OCI-M2 (cell line): ENCODE results near the gene PLEKHM1.
"Not testable (repeated sequence)": the region's sequence is repeated elsewhere in the genome, so short reads cannot be mapped to it uniquely, and the experiment has no call there.

Experiments used
- DNase-seq: peaks from one replicate; lab custom pipeline; 2025; ENCODE audit not compliant: unreplicated experiment; lab: John Stamatoyannopoulos, UW

Gene PLEKHM1

DNA sequence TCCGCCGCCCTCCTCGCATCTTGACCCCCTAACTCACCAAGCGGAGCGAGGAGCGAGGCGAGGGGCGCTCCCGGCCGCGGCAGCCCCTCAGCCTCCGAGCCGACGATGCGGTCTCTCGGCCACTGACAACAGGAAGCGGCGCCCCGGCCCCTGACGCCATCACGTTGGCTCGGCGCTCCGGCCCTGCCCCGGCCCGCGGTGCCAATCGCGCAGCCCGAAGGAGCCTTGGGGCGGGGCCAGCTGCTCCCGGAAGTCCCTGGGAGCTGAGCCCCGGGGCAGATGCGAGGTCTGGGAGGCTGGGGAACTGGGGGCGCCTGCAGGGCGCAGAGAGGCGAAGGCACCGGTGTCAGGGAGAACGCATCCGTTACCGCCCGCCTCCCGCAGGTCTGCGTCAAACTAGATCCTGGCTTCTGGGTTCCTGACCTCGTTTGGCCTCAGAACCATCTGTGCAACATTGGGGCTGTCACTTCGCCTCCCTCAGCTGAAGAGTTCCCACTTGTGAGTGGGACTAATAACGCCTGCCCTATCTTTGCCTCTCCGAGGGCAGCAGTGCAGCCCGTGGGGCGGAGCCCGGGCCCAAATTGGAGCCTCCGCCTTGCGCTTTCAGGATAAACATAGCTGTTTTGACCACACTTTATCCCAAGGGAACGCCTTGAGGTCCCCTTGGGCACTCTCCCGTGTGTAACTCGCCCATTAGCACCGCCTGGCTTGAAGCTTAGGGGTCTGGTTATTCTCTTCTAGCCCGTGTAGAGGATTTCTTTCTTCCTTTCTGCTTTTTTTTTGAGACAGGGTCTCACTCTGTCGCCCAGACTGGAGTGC is at the start of gene PLEKHM1:
Gene PLEKHM1, minus strand, starts transcription at position 107 of the 819 bp plus-strand sequence. CDS start 8,237 bp downstream, outside the sequence.
- not testable (repeated sequence) for DNase-seq

DNA sequence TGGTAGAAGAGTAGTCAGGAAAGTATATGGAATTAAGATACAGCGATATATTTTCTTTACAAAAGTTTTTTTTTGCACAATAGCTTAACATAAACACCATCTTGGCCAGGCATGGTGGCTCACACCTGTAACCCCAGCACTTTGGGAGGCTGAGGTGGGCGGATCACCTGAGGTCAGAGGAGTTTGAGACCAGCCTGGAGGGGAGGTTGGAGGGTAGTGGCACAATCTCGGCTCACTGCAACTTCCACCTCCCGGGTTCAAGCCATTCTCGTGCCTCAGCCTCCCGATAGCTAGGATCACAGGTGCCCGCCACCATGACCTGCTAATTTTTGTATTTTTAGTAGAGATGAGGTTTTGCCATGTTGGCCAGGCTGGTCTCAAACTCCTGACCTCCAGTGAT is 47.6 kb upstream of the PLEKHM1 start:
- not testable (repeated sequence) for DNase-seq

DNA sequence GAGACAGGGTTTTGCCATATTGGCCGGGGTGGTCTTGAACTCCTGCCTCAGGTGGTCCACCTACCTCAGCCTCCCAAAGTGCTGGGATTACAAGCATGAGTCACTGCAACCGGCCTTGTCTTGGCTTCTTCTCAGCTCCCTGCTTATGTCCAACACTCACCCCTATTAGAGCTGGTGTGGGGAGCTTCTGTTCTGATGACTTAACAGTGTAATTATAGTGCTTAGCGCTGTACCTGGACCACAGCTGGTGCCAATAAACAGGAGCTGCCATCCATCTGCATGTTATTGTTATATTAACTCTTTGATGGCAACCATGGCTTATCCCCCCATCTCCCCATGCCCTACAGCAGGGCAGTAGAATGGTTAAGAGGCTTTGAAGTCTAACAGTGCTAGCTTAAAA is 15.6 kb upstream of the PLEKHM1 start:
- DNase-seq = not testable (repeated sequence)

DNA sequence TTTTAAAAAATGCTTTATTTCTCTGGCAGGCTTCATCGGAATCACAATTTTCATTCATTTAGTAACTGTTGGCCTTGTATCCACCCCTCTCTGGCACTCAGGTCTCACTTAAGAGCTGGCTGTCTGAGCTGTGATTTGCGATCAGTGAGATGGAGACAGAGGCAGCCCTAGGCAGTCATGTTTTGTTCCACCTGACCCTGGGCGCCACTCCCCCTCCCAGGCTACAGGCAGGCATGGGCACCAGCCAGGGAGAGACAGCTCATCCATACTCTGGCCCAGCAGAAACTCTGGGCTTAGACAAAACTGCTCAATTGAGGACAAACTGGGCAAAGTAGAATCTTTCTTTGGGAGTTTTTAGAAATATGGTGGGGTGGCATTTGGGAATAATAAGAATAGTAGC is 14.7 kb upstream of the PLEKHM1 start:
- DNase-seq = not testable (repeated sequence)

DNA sequence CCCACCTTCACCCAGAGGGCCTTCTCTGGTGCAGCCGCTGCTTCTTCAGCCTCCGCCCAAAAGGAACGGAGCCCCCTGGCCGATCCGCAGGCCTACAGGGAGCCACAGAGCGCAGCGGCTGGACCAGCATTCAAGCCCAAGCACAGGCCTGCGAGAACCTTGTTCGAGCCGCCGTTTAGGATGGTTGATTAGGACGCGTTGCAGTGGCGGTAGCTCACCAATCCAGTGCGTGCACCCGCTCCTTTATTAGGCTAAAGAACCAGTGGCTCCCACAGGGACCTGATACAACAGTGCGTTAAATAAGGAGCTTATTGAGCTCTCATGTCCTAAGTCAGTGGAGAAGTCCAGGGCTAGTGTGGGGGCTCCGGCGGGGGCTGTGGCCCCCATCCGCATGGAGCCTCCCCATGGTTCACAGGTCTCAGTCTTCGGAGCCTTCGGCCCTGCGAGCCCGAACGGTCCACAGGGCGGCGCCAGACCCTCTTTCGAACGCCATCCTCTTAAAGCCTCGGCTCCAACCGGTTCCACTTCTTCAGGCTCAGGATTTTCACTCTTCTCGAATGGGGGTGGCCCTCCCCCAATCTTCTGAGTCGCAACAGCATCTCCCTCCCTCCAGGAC is 10.7 kb upstream of the PLEKHM1 start:
- not testable (repeated sequence) for DNase-seq

DNA sequence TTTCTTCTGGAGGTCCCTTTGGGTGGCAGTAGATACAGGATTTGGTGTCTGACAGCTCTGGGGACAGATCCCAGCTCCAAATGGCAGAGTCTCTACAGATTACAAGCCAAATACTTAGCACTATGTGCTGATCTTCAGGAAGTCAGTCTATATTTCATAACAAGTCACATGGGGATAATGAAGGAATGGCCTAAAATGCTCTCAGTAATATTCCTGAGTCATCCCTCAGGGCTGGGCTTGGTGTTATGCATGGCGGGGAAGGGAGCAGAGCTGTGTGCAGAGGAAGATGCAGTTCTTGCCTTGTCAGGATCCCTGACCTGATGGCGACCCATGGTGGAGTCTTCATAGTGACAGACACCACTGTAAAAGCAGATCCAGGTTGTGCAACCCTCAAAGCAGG is 10.0 kb upstream of the PLEKHM1 start:
- DNase-seq = not testable (repeated sequence)

DNA sequence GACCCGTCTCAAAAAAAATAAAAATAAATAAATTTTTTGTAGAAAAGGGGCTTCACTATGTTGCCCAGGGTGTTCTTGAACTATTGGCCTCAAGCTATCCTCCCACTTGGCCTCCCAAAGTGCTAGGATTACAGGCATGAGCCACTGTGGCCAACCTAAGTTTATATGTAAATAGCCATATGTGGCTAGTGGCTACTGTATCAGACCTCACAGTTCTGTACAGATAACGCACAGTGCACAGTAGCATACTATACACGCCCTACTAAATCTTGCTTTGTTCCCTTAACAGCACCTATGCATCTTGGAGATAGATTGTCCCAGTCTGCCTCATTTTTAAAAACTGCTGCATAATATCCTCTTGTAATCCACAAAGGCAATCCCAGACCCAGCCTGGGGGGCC is 8.7 kb upstream of the PLEKHM1 start:
- not testable (repeated sequence) for DNase-seq

DNA sequence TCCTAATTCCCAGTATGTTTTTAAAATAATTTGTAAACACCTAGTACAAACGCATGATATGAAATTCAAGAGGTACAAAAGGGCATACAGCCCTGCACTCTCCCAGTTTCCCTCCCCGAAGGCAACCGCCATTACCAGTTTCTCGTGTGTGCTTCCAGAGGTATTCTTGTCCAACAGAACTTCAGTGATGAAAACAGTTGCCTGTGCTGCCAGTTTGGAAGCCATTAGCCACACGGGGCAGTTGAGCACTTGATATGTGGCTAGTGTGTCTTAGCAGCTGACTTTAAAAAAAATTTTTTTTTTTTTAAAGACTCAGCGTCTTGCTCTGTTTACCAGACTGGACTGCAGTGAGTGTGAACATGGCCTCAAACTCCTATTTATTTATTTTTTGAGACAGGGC is 7.9 kb upstream of the PLEKHM1 start:
- not testable (repeated sequence) for DNase-seq

DNA sequence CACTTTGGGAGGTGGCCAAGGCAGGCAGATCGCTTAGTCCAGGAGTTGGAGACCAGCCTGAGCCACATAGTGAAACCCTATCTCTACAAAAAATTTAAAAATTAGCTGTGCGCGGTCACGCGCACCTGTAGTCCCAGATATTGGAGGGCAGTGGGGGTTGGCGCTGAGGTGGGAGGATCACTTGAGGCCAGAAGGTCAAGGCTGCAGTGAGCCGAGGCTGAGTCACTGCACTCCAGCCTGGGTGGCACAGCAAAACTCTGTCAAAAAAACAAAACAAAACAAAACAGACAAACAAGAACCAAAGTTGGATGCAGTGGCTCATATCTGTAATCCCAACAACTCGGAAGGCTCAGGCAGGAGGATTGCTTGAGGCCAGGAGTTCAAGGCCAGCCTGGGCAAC is 6.9 kb upstream of the PLEKHM1 start:
- not testable (repeated sequence) for DNase-seq

DNA sequence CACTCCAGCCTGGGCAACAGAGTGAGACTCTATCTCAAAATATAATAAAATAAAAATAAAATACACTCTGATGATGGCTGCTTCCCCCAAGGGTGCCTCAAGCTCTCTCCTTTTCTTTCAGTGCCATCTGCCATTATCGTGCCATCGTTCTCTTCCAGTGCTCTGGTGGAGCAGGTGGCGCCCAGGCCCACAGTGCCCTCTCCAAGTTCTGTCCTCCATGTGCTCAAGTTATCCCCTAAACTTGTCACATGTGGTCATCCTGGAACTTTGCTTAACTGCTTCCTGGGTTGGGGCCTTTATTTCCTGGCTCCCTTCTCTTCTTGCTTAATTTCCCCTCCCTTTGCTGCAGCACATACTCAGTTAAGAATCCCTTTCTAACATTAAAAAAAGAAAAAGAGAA is 6.0 kb upstream of the PLEKHM1 start:
- DNase-seq = not testable (repeated sequence)

DNA sequence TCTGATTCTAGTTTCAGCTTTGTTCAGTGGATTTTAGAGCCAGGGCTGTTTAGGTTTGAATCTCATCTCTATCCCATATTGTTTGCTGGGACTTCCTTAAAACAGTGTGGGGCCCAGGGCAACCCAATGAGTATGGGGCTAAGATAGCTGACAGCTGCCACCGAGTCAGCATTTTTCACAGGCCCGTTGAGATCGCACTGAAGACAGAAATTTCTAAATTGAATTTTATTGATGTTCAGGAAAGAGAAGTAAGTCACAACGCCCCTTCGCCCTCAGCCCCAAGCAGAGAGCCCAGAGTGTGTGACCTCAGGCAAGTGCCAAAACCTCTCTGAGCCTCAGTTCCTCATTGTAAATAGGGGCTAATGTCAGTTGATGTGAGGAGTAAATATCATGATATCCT is 4.0 kb upstream of the PLEKHM1 start:
- DNase-seq = not testable (repeated sequence)

DNA sequence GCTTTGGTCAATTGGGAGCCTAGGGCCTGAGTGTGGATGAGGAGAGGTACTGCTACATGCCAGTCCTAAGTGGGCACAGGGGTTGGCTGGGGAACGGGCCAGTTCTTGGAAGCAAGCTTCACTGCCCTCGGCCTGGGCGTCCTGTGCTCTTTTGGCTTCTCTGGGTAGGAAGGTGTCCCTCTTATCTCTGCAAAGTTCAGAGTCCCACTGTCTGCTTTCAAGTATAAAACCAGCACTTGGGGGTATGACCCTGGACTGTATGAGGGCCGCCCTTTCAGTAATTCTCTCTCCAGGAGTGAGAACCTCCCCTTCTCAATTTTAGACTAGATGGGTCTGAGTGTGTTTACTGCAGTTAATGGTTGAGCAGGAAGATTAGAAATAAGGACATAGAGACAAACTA is 1.6 kb upstream of the PLEKHM1 start:
- DNase-seq = not testable (repeated sequence)

DNA sequence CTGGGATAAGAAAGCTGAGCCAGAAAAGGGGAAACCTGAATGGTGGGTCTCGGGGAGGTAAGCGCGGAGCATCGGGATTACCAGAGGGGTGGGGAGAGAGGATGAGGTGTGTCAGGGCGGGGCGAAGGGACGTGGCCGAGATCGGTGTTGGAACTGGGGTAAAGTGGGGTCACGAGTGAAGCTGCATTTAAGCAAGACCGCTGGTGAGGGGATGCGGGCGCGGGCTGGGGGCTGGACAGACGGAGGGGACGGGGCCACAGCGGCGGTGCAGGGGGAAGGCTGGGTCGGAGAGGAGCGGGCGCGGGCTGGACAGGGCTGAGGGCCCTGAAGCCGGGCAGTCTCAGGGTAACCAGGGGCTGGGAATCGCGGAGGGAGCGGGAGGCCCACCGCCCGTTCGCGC is 323 bp downstream of the PLEKHM1 start:
- DNase-seq = not testable (repeated sequence)

DNA sequence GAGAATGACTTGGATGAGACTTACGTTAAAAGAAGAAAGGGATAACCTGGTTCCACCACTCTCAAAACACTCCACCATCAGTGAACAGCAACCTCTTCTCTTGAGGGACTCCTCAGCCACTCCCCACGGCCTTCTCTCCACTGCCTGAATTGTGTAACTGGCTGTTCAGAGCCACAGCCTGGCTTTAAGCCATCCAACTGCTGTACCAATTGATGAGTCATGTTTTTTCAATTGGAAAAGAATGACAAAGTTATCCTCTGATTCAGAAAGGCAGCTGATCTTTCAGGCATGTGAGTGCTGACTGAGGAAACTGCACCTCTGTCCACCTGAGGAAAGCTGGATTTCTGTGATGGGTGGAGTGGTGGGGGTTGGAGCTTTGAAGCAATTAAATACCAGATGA is 2.8 kb downstream of the PLEKHM1 start:
- DNase-seq = not testable (repeated sequence)

DNA sequence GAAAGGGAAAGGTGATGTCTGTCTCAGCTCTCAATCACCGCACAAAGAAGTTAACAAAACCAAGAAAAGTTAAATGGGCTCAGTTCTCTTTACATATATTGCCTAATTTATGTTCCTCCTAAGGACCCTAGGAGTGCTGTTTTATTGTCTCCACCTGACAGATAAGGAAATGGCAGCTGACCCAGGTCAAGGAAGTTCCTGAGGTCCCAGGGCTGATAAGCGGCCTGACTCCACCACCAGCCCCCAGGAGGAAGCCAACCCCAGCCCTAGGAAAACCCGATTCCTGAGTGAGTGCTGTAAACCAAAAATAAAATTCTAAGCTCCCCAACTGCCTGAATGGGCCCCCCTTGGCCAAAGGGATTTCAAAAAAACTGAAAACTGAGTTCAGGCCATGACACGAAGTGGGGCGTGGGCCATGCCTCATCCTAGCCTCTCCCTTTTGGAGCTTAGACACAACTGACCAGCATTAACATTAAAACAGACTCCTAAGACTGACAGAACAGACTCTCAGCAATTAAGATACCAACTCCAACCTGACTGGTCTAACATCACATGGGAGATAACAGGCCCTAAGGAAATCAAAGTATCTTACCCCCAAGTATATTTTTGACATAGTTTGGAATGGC is 6.8 kb downstream of the PLEKHM1 start:
- not testable (repeated sequence) for DNase-seq

DNA sequence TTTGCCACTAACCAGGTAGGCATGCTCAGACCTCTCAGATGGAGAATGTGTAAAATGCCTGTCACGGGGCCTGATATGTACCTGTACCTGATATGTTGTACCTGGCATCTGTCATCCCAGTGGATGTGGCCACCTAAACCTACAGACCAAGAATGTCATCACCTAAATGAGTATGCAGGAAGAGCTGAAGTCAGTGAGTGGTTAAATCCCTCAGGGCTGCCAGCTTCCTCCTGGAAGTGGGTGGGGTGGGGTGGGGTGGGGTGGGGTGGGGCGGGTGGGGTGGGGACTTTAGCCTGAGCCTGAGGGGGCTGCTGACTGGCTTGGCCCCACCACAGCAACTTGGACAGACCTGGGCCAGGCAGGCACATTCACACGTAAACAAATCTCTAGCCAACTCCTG is 7.3 kb downstream of the PLEKHM1 start:
- not testable (repeated sequence) for DNase-seq

DNA sequence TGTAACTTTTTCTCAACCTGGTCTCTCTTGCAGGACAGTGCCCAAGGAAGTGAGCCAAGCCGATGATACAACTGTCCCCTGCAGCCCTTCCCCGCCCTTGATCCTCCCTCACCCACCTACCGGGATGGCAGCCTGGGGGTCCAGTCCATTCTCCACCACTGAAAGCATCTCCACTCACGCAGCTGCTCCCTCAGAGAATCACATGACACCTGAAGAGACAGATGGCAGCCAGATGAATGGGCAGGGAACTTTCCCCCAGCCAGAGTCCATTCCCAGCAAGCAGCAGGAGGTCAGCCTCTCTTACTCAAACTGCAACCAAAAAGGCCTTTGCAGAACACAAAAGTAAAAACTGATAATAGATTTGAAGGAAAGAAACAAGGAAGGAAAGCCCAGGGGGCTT is 8.2 kb downstream of the PLEKHM1 start:
- not testable (repeated sequence) for DNase-seq

DNA sequence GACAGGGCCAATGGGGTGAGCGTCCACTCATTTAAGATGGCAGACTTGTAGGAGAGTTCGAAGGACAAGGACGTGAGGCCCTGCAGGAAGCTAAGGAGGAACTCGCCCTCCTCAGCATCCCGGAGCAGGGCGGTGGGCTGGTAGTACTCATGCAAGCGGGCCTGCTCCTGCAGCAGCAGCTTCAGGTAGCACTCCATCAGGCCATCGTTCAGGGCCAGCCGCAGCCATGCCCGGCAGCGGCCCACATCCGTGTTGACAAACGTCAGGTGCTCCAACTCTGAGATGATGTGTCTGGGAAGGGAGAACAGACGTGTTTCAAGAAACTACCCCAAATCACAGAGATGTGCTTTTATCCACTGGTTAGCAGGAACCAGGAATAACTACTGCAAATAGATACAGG is 15.1 kb downstream of the PLEKHM1 start:
- DNase-seq = not testable (repeated sequence)

DNA sequence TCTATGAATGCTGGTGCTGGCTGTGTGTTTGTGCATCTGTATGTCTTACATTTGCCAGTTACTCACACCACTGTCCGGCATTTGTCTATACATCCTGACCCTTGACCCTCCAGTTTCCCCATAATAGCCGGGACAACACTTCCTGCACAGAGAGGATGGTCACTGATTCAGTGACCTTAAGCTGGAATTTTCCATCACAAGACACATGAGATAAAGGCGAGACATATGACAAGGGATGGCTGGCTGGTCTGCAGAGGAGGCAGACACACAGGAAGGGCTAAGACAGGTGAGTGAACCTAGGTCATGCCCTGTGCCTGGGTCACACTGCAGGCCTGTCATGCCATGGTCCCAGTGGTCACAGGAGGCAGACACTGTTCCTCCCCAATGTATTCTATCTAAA is 18.3 kb downstream of the PLEKHM1 start:
- DNase-seq = not testable (repeated sequence)

DNA sequence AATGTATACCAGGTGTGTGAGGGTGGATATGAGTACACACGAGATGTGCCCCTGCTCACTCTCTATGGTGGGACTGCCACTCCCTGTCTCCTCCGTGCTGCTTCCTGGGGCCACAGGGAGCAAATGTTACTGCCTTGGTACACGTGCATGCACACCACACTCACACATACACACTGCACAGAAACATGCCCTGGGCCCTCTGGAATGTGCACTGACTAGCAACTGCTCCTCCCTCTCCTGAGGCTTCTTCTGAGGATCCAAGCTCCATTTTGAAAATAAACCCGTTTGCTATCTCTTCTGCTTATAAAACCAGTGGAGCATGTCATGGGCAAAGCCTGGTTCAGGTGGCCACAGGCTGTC is 21.3 kb downstream of the PLEKHM1 start:
- DNase-seq = not testable (repeated sequence)

DNA sequence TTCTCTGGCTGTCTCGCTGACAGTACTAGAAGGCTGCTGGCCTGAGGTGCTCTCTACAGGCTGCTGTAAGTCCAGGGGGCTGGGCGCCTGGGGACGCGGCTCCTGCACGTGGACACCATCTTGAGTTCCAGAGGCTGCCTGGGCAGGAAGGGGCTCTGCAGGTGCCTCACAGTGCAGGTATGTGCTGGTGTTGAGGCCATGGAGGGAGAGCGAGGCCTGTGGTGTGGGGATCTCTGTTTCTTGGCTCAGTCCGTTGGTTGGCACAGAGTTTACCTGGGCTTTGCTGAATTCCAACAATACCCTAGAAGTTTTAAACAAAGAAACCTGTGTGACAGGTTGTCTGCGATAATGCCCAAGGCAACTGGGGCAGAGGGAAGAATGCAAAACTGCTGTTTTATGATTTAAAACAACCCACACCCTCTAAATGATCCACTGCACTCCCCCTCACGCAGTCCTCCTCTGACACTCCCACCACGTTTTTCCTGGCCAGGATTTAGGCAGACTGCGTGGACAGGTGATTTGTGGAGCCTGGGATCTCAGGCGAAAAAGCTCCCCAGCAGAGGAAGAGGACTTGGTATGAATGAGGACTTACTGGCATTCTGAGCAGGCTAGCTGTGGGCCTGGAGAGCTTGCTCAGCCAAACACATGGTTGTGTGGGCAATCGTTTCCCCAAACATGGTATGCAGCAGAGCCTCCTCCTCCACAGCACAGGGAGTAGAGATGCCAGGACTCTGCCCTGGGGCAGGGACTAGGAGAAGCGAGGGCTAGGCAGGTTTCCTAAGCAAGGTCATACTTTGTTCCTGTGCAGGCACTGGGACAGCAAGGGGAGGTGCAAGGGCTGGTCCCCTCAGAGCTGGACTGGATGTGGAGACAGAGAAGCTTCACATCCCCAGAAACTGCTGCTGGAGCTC is 22.0 kb downstream of the PLEKHM1 start:
- DNase-seq = not testable (repeated sequence)
